Endodermal cell (in vitro differentiated cells): ENCODE results near the gene AGPAT3. TPM values are rescaled to one million over a fixed set of nuclear protein-coding genes. Genes with fewer than 3 reads are reported as not detected.

Experiments
- DNase-seq: peaks from one replicate; pipeline ENCODE4 v3.0.0-alpha.2; 2017
- H3K27ac ChIP-seq: 2 replicates; pipeline ENCODE4 v1.5.1; 2013; ENCODE audit warnings: mild to moderate bottlenecking, low read depth, low read length, moderate library complexity
- H3K27me3 ChIP-seq: 2 replicates; pipeline ENCODE4 v1.6.1; 2013; ENCODE audit warnings: mild to moderate bottlenecking, low read length, moderate library complexity; ENCODE audit not compliant: insufficient read depth, control insufficient read depth, poor library complexity, severe bottlenecking
- H3K36me3 ChIP-seq: 2 replicates; pipeline ENCODE4 v1.7.0; 2013; ENCODE audit warnings: mild to moderate bottlenecking, low read length, moderate library complexity; ENCODE audit not compliant: control insufficient read depth, insufficient read depth
- H3K4me1 ChIP-seq: one replicate; pipeline ENCODE4 v1.7.0; 2013; ENCODE audit warnings: low read length; ENCODE audit not compliant: control insufficient read depth, insufficient read depth
- H3K4me3 ChIP-seq: 2 replicates; pipeline ENCODE4 v1.5.1; 2013; ENCODE audit warnings: mild to moderate bottlenecking, low read length, moderate library complexity
- H3K9ac ChIP-seq: 2 replicates; pipeline ENCODE4 v1.6.1; 2013; ENCODE audit warnings: mild to moderate bottlenecking, low read length, moderate library complexity; ENCODE audit not compliant: poor library complexity, severe bottlenecking; ENCODE audit errors: extremely low read depth
- H3K9me3 ChIP-seq: 2 replicates; pipeline ENCODE4 v1.6.1; 2013; ENCODE audit warnings: mild to moderate bottlenecking, low read length, moderate library complexity; ENCODE audit not compliant: control insufficient read depth
- H3K27ac Mint-ChIP-seq: 2 replicates; pipeline ENCODE4 v1.8.0; 2020; ENCODE audit warnings: mixed read lengths
- H3K27me3 Mint-ChIP-seq: 2 replicates; pipeline ENCODE4 v1.8.0; 2021; ENCODE audit warnings: mild to moderate bottlenecking, mixed read lengths; ENCODE audit not compliant: insufficient read depth
- H3K36me3 Mint-ChIP-seq: 2 replicates; pipeline ENCODE4 v1.8.0; 2020; ENCODE audit warnings: low read depth, mixed read lengths
- H3K4me1 Mint-ChIP-seq: 2 replicates; pipeline ENCODE4 v1.8.0; 2020; ENCODE audit warnings: mixed read lengths
- H3K4me3 Mint-ChIP-seq: 2 replicates; pipeline ENCODE4 v1.8.0; 2020; ENCODE audit warnings: mild to moderate bottlenecking, moderate library complexity, mixed read lengths
- H3K9me3 Mint-ChIP-seq: 2 replicates; pipeline ENCODE4 v1.8.0; 2020; ENCODE audit warnings: mild to moderate bottlenecking, mixed read lengths
- CTCF ChIP-seq: fragments of 200-600 bp; sonication (generic); conservative IDR thresholded peaks from 2 replicates; pipeline ENCODE4 v1.5.0; 2021; ENCODE audit warnings: antibody characterized with exemption, mild to moderate bottlenecking
- WGBS, 2 experiments: methylation state at CpG; one replicate each; pipeline versions ENCODE4 v1.1.5 to v1.1.7; 2013; ENCODE audit warnings: missing lambda C conversion rate in 2 of 2, mixed read lengths in 1 of 2; ENCODE audit not compliant: insufficient coverage in 1 of 2, insufficient read length in 1 of 2; 5-methylcytosine and 5-hydroxymethylcytosine counted together
- total RNA-seq, 2 donors: library from RNA; stranded (reverse); fragmentation: NEBNext Ultra II Directional in 1 of 2; extraction: Animal tissue kit (Norgen Biotek cat#: 25700) in 1 of 2; gene quantifications; 2 replicates in 1 of 2; 3 replicates in 1 of 2; pipeline ENCODE4 v1.2.1, GENCODE V29; 2021

The AGPAT3 gene
- total RNA-seq, 2 donors from 2014 or later = 44.0 to 74.4 TPM

GRCh38 chr21:43981871-43982210 is 116.8 kb downstream of the AGPAT3 start:
- 74 to 87% methylated on average over 6 to 13 of the region's 13 CpGs for WGBS, 2 experiments
- Histone ChIP-seq H3K4me3 (no peak overlapping the region), H3K27ac (no peak overlapping the region), H3K36me3 (peaks cover 22% of the 10 kb centered on the region), H3K9ac (no peak overlapping the region), H3K4me1 (no peaks in the 10 kb centered on the region), H3K9me3 (no peaks in the 10 kb centered on the region), H3K27me3 (no peaks in the 10 kb centered on the region)
- peak; percentile 70 for DNase-seq
- H3K9me3 Mint-ChIP-seq = no peaks in the 10 kb centered on the region
- no peak overlapping the region for H3K4me3 Mint-ChIP-seq
- H3K27ac Mint-ChIP-seq = no peak overlapping the region
- no peaks in the 10 kb centered on the region for H3K27me3 Mint-ChIP-seq
- TF ChIP-seq CTCF = no peak
- peaks cover 4% of the 10 kb centered on the region for H3K4me1 Mint-ChIP-seq
- H3K36me3 Mint-ChIP-seq = peaks cover 28% of the 10 kb centered on the region

GRCh38 chr21:43982489-43983078 is 117.6 kb downstream of the AGPAT3 start:
- Histone ChIP-seq H3K27me3 (no peaks in the 10 kb centered on the region), H3K4me3 (no peak overlapping the region), H3K36me3 (peaks cover 18% of the 10 kb centered on the region), H3K4me1 (no peaks in the 10 kb centered on the region), H3K9me3 (no peaks in the 10 kb centered on the region), H3K27ac (no peak overlapping the region), H3K9ac (no peak overlapping the region)
- WGBS, 2 experiments = 96 to 99% methylated on average over 22 to 32 of the region's 32 CpGs
- no peak overlapping the region for H3K27ac Mint-ChIP-seq
- H3K4me3 Mint-ChIP-seq = no peak overlapping the region
- H3K4me1 Mint-ChIP-seq = peaks cover 4% of the 10 kb centered on the region
- H3K27me3 Mint-ChIP-seq = no peaks in the 10 kb centered on the region
- H3K36me3 Mint-ChIP-seq = peaks cover 22% of the 10 kb centered on the region
- no peak for TF ChIP-seq CTCF
- no peaks in the 10 kb centered on the region for H3K9me3 Mint-ChIP-seq
- no peak for DNase-seq

- Mint-ChIP-seq H3K9me3 (no peaks in the 10 kb centered on the region), H3K4me3 (no peak overlapping the region), H3K36me3 (peaks cover 14% of the 10 kb centered on the region), H3K27me3 (no peaks in the 10 kb centered on the region), H3K4me1 (peaks cover 4% of the 10 kb centered on the region), H3K27ac (peak overlapping the region; percentile 55)
- H3K9ac ChIP-seq = no peak overlapping the region
- WGBS, 2 experiments = 92 to 99% methylated on average over 8 to 17 of the region's 17 CpGs
- H3K27ac ChIP-seq = no peak overlapping the region
- no peaks in the 10 kb centered on the region for H3K27me3 ChIP-seq
- no peaks in the 10 kb centered on the region for H3K9me3 ChIP-seq
- peaks cover 12% of the 10 kb centered on the region for H3K36me3 ChIP-seq
- DNase-seq = no peak
- TF ChIP-seq CTCF = no peak
- H3K4me1 ChIP-seq = no peaks in the 10 kb centered on the region
- H3K4me3 ChIP-seq = no peak overlapping the region
Observed at GRCh38 chr21:43983390-43983789, 118.4 kb downstream of the AGPAT3 start.
